ENCODE data around the gene NRTN.
"Not testable (repeated sequence)": the region's sequence is repeated elsewhere in the genome, so short reads cannot be mapped to it uniquely, and the experiment has no call there.

Gene NRTN

DNA sequence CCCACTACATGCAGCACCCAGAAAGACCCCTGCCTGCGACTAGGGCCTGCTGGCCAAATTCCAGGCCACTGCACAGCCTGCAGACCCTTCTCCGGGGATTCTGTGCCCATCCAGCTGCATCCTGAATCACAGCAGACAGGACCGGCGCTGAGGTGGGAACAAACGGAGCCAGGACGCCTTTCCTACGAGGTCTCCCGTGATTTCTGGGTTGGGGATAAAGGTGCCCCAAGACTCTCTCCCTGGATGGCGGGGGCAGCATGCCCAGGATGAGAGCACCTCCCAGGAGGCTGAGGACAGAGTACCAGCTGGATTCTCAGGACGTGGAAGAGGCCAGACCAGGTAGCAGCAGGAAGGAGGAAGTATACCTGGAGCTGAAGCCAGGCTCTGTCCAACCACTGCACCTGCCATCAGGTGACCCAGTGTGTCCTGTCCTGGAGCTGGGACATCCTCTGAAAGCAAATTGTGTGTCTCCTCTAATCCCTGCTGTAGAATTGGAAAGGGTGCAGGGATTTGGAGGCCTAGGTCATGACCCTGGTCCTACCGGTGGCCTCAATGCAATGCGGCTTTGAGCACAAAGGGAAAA is 68.8 kb downstream of the NRTN start:
- DNase-seq = no peak

DNA sequence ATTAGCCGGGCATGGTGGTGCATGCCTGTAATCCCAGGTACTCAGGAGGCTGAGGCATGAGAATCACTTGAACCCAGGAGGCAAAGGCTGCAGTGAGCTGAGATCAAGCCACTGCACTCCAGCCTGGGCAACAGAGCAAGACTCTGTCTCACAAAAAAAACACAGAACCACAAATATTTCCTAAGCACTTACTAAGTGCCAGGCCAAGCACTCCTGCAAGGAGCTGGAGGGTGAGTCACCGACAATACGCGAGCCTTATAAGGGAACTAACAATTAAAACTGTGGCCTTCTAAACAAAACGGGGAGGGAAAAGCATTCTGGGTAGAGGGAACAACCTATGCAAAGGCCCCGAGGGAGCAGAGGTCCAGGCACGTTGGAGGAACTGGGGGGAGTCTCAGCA is 69.6 kb downstream of the NRTN start:
- DNase-seq = not testable (repeated sequence)

DNA sequence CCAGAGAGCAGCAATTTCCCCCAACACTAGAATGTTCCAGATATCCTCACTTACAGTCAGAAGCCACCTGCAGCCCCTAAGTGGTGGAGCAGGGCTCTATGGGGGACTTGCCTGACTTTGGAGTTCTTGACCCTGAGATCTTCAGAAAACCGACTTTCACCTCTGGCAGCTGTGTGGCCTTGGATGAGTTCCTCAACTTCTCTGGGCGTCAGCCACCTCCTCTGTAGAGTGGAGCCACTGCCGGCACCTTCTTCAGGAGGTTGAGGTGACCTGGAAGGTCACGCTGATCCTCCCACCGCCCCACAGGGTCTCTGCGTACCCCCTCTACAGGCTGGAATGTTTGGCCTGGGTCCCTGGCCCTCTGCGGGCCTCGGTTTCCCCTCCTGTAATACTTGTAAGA is 72.6 kb downstream of the NRTN start:
- DNase-seq = no peak

DNA sequence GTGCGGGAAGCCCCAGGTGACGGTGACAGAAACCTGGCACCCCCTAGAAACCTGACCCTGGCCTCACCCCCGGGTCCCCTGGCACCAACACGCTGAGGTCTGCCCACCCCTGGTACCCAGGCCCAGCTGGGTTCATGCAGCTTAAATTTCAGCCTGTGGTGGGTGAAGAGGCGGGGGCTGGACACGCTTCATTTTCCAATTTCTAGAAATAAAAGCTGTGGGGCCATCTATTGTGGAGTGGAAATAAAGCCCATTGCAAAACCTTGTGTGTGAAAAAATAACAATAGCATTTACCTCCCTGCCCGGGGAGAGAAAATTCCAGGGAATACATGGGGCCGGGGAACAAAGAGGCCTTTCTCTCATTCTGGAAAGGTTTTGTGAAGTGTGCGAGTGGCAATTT is 73.0 kb downstream of the NRTN start:
- DNase-seq = no peak

Data from NCI-H2227 treated with DMSO at 0.1 percent for 48 hours (cell line).